Endometrial microvascular endothelial cells (primary cell): ENCODE data around the gene CLEC20A. TPM values are rescaled to one million over a fixed set of nuclear protein-coding genes. Genes with fewer than 3 reads are reported as not detected.

Experiments
- in situ Hi-C: cut with HindIII; loops from 2 replicates; pipeline ENCODE4 v1.10.0; 2017; ENCODE audit warnings: low sequenced_read_pairs, low pct_unique_long_range_greater_than_20kb; ENCODE audit errors: inconsistent ontology term
- total RNA-seq: library from RNA; depleted of rRNA; stranded (reverse); fragments of >200 nt; gene quantifications from one replicate; pipeline ENCODE4 v1.2.3, GENCODE V29; 2015; ENCODE audit errors: inconsistent ontology term

CLEC20A gene
- total RNA-seq, 1 donor from 2014 or later: not detected

DNA sequence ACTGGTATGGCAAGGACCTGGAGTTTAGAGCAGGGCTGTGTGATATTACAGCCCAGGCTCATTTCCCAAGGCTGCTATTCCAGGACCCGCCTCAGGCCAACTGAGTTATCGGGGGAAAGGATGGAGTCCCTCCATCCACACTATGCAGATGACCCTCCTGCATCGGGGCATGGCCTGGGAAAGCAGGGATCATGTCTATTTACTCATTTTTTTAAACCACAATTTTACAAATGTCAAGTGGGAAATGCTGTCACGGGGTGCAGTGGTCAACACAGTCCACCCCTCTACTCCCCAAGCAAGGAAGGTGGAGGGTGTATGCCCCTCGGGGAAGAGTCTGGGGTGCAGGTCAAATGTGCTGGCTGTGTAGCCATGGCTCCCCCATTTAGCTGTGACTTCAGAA is 6.1 kb upstream of the CLEC20A start:
- in situ Hi-C loops: no loop called here

DNA sequence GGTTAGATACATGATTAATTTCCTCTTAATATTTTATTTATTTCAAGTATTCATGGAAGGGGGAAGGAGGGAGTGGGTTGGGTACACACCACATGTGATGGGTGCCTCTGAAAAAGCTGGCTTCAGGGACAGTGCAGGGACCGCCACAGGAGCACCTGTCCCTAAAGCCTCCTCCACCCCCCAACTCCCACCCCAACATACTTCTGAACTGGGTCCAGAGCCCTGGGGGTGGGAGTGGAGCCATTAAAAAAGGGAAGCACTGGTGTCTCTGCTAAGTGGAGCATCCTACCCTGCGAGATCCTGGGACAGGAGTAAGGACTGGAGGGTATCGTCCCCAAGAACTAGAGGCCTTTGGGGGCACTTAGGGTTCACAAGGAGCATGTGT is 5.6 kb upstream of the CLEC20A start:
- in situ Hi-C loops: no loop called here

DNA sequence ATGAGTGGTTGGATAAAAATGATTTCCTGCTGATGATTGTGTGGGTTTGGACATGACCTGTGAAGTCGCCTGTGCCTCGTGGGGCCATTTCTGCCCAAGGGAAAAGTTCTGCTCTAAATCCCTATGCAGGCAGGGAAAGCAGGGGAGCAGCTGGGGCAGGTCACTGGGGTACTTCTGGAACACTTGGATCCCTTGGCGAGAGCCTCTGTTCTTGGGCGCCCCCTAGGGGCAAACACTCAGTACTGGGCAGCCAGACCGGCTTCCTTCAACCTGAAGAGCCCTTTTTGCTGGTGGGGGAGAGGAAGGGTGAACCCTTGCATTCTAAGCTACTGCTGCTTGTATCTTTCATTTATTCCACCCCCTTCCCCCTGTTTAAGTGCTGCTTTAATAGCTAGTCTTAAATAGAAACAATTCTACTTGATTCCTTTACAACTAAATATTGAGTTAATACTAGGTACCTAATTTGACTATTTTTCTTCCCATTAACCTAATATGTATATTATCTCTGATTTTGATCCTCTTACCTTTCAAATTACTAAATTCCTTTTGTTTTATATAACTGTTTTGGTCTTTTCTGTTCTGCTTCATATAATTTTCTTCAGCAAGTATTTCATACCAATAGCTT is 5.1 kb upstream of the CLEC20A start:
- in situ Hi-C loops: no loop called here

DNA sequence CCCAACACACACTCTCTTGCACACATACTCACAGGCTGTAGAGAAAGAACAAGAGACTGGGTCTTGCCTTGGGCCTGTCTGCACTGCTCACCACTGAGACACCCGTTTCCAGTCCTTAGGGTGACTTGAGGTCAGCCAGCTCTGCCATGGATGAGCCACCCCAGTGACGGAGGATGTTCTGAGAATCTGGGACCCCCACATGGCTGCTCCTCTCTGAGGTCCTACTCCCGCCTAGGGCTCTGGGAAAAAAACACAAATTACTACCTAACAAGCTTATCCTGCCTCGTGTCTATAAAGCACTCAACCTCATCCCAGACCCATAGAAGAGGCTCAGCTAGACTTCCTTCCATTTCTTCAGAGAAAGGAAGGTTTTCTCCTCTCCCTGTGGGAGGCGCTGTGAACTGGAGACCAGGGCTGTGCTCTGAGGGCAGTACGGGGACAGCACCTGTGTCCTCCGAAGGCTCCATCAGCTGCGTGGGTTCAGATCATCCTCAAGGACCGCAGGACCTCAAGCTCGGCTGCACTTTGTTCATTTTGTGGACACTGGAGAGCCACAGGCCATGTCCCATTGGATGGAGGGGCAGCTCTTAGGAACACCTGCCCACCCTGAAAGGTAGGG is 4.3 kb upstream of the CLEC20A start:
- in situ Hi-C loops: no loop called here

DNA sequence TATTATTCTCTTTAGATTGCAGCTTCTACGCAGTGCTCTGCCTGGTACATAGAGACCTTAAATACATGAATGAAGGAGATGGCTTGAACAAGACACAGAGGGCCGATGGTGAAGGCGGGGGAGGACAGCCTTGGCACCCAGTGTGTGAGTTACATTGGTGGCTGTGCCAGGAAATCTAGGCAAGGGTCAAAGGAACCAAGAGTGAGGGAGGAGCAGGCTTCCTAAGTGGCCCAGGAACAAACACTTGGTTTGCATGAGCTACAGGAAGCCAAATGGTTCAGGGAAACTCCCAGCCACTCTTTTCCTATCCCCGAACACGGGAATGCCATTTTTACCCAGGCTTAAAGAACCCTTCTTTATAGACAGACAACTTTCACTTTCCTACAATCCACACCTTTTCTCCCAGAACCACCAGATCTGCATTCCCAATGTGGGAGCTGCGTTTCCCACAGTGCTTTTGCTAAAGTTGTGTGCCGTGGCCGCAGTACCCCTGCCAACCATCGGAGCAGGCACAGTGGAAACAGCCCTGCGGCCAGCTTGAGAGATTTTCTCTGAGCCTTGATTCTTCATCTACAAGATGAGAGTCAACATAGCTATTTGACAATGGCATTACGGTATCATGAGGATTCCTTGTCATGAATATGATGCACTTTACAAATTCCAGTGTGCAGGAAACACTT is 3.5 kb upstream of the CLEC20A start:
- in situ Hi-C loops: no loop called here

DNA sequence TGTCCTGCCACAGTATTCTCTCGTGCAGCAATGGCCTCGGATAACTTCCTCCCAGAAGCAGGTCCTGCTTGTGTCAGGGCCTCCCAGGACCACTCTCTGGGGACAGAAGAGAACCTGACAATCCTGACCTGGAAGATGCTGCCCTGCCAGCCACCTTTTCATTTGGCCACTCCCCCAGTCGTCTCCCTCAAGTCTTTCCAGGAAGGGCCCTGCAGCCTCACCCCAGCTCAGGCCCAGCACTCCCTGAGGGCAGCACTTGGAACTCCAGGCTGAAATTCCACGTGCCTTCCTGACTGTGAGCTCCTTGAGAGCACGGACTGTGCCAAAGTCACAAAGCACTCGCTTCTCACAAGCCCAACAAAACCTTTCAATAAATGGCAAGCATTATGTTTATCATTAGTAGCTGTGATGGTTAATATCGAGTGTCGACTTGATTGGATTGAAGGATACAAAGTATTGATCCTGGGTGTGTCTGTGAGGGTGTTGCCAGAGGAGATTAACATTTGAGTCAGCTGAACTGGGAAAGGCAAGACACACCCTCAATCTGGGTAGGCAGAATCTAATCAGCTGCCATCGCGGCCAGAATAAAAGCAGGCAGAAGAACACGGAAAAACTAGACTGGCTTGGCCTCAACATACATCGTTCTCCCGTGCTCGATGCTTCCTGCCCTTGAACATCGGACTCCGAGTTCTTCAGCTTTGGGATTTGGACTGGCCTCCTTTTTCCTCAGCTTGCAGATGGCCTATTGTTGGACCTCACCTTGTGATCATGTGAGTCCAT is 2.3 kb upstream of the CLEC20A start:
- in situ Hi-C loops: no loop called here

DNA sequence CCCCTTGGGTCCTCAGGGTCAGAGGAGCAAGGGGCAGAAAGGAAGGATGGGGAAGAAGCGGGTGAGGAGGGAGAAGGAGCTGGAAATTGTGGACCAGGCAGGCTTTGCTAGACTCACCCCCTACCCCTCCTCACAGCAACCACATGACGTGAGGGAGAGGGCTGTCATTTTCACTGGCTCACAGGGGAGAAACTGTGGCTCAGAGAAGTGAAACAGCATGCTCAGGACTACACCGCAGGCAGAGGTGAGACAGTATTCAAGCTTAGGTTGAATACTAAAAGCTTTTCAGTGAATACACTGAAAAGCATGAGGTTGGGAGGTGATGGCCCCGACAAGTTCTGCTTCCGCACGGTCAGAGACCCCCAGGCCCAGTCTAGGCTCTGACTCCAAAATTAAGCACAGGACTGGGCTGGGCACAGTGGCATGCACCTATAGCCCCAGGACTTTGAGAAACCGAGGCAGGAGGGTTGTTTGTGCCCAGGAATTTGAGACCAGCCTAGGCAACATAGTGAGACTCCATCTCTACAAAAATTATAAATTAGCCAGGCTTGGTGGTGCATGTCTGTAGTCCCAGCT is 1.2 kb upstream of the CLEC20A start:
- in situ Hi-C loops: no loop called here

DNA sequence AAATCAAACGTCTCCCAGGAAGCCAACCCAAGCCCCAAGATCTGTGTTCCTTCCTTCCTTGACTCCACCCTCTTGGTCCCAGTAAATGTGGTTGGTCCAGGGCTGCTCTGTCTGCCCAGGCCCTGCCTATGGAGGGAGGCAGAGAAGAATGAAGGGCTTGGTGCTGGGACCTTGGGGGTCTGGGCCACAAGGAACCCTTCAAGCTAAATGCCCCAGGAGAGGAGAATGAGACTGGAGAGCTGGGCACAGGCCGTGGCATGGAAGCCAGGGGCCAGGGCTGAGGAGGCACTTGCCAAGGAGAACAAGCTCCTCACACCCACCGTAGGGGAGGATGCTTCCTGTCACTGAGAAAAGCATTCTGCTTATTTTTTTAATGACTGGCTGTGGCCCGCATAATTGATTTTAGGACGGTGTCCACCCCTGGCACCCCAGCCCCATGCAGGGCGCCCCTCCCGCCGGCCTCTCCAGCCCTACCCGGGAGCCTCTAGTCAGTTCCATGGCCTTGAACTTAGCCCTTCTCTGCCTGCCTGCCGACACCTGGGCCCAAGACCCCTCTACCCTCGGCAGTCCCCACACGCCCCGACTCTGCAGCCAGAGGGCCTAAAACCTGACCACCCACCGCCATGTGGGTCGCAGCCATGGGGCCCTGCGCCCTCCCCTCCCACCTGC is 889 bp downstream of the CLEC20A start:
- in situ Hi-C loops: no loop called here

DNA sequence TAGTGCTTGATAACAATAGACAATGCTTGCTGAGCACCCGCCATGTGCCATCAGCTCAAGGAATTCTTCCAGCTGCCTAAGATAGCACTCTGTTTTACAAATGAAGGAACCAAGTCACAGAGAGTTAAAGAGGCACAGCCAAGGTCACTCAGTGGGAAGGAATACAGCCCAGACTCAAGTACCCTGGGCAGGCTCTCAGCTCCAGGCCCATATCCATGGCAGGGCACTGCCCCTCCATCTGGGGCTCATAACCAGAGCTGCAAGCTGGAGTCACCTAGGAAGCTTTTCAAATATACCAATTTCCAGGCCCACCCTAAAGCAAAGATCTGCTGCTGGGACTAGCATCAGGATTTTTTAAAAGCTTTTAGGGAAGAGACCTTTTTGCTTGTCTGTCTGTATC is 1.6 kb downstream of the CLEC20A start:
- in situ Hi-C loops: no loop called here

DNA sequence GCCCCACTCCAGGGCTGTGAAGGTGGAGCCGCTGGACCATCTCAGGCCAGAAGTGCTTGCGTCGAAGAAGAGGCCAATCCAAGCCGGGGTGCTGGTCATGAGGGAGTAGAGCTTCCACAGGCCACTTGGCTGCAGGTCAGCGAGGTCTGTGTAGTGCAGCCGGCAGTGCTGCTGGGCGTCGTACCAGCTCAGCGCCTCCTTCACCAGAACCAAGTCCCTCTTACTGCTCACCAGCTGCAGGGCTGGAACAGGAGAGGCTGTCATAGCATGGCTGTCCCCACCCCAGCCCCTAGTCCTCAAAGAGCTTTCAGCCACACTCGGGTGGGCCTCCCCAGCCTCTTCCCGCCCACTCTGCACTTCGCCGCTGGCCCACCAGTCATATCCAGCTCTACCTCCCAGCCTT is 2.2 kb downstream of the CLEC20A start:
- in situ Hi-C loops: no loop called here

DNA sequence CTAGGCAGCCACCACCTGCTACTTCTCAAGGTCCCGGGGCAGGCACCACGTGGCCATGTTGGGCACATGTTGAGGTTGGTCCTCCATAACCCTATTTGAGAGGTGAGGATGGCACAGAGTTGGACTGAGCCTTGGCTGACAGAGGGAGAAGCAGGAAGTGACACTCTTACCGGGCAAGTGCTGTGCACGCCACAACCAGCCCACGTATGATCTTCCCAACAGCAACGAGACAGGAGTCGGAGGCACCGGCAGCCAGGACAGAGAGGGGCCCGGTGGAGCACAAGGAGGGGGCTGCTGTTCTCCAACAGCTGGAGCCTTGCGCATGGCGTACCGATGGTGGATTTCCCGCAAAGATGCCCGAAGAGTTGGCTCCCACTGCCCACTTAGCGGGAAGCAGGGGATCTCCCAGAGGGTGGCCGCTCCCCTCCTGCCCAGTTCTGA is 3.4 kb downstream of the CLEC20A start:
- in situ Hi-C loops: no loop called here

DNA sequence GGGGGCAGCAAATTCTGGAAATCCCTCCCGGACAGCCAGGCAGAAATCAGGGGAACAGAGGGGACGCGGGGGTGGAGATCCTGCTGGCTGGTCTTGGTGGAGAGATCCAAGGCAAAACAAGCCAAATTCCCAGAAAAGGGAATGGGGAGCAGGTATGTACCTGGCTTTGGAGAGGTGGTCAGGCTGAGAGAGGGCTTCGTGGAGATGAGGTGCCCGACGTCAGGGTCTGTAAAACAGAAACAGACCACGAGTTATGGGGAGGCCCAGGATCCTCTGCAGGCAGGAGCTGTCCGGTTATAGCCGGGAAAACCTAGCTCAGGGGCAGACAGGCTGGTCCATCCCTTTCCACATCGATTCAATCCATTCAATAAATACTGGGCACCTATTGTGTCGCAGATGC is 4.4 kb downstream of the CLEC20A start:
- in situ Hi-C loops: no loop called here

DNA sequence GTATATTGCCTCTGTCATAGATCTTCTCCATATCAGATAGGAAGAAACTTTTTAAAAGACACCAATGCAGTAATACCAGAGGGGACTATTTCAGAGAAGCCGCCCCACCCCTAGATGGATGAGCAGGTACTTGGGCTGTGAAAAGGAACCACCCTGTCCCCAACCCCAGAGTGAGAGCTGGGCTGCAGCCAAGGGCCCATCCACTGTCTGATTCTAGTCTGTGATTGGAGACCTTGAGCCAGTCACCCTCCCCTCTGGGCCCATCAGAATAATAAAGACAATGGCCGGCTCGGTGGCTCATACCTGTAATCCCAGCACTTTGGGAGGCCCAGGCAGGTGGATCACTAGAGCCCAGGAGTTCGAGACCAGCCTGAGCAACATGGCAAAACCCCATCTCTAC is 5.0 kb downstream of the CLEC20A start:
- in situ Hi-C loops: no loop called here

DNA sequence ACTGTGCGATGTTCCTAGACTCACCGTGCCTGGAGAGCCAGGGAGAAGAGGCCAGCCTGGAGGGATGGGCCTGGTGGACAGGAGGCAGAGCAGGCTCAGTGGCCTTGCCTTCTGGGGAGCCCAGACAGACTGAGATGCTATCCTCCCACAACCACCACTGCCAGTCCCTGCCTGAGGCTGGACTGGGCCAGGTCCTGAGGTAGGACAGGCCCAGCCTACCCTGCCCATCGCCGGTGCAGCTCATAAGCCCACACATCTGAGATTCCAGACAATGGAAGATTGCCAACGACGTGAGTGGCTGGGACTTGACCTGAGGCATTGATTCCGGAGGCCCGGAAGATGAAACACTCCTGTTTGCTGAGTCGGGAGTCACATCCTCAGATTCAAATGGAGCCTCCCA is 5.8 kb downstream of the CLEC20A start:
- in situ Hi-C loops: no loop called here

DNA sequence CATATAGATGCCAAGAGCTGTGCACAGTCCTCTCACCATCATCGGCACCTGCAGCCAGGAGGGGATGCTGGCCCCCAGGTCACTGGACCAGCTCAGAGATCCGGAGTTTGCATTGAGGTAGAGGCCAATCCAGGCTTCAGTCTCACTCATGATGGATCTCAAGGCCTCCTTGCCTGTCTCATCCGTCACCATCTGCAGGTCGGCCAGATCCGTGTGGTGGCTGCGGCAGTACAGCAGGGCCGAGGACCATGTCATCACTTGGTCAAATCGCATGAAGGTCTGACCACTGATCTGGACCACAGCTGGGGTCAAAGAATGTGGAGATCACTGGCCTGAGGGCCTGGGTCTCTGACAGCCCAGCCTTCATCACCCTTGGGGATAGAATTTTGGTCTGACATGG is 6.6 kb downstream of the CLEC20A start:
- in situ Hi-C loops: no loop called here

DNA sequence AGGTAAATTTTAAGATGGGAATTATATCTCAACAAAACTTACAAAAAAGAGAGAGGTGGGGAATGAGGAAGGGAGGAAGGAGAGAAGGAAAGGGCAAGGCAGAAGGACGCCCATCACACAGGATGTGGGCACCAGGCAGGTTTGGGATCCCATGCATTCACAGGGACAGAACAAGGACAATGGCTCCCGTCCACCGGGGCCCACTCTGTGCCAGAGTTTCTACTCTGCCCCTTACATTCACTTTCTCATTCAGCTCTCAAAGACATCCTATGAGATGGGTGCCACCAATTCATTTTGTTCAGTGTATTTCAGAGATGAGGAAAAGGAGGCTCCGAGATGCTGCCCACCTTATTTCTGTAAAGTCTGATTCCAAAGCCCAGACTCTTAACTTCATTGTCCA is 7.4 kb downstream of the CLEC20A start:
- in situ Hi-C loops: no loop called here

DNA sequence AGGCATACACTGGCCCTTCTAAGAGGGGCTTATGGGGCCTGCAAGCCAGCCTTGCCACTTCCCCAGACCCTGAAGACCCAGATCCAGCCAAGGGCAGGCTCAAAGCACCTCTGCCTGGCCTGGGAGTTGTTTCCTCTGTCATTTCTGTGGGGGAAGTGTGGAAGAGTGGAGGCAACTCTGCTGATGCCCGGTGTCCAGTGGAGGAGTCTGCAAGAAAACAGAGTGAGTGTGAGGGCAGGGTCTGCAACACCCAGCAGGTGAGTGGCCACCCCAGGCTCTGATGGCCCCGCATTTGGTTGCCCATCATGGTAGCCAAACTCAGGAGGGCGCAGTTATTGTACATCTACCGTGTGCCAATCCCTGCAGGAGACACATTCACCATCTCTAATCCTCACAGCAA is 8.4 kb downstream of the CLEC20A start:
- in situ Hi-C loops: no loop called here

DNA sequence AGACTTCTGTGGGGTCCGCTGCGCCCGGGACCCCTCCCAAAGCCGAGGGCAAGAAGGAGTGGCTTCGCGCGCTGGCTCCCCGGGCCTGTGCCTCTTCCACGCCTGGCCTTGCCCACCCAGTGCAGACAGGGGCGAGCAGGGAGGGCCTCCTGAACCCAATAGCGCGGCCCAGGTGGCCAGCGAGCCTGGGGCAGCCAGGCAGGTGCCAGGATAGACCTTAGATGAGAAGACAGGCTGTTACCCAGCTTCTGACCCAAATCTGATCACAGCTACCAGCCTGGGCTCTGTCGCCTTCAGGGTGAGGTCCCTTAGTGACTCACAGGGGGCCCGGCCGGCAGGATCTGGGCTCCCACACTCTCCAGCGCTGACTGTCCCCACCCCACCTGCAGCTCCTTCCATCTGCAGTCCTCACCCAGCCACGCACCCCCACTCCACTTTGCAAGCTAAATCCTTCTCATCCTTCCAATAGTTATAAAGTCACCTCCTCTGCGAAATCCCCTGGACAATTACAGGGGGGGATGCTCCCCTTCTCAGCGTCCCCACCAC is 9.6 kb downstream of the CLEC20A start:
- in situ Hi-C loops: no loop called here
